ENCODE results near the gene SEC23A. TPM values are rescaled to one million over a fixed set of nuclear protein-coding genes. Genes with fewer than 3 reads are reported as not detected.
"Not testable (repeated sequence)": the region's sequence is repeated elsewhere in the genome, so short reads cannot be mapped to it uniquely, and the experiment has no call there.

The SEC23A gene
- total and polyA plus RNA-seq, 2 of the 8 experiments (the other 6 are each of a cell fraction or from before 2014, with no cell fraction given): 30.9 to 58.2 TPM

GRCh38 chr14:39017096-39018016 lies 85.7 kb downstream of the SEC23A start:
- H4K20me1 ChIP-seq (replicated peaks in 1 of 2; ENCODE audit: control insufficient read depth in 1 of 2, insufficient read depth in 2 of 2, low read length in 2 of 2); H3K4me1 ChIP-seq (replicated peaks in 1 of 4; ENCODE audit: control insufficient read depth in 3 of 4, insufficient read depth in 4 of 4, low read length in 3 of 4); H3K79me2 ChIP-seq (ENCODE audit: control insufficient read depth in 1 of 2, insufficient read depth in 2 of 2, low read length in 2 of 2); H2BK120ac ChIP-seq (replicated peaks; ENCODE audit: low read depth, low read length); H3K14ac ChIP-seq (ENCODE audit: insufficient read length); H3K27me3 ChIP-seq (replicated peaks in 1 of 4; ENCODE audit: control insufficient read depth in 3 of 4, extremely low read depth in 1 of 4, insufficient read depth in 3 of 4, low read length in 3 of 4); FAIRE-seq; H3K23me2 ChIP-seq (ENCODE audit: low read depth, low read length); H3K56ac ChIP-seq (replicated peaks; ENCODE audit: insufficient read length, low read depth, low read length); H2AK5ac ChIP-seq (ENCODE audit: low read depth, low read length); H2BK15ac ChIP-seq (ENCODE audit: low read length); H4K5ac ChIP-seq (ENCODE audit: insufficient read length, low read depth, low read length); H3K36me3 ChIP-seq (ENCODE audit: control insufficient read depth in 2 of 4, insufficient read depth in 4 of 4, low read length in 3 of 4); H3K4ac ChIP-seq (replicated peaks; ENCODE audit: insufficient read length, low read depth, low read length); H3K23ac ChIP-seq (ENCODE audit: insufficient read length); H2BK12ac ChIP-seq (ENCODE audit: low read depth, low read length); H3K27ac ChIP-seq (ENCODE audit: low read depth, low read length); H3K79me1 ChIP-seq (ENCODE audit: low read depth, low read length); H3K9me3 ChIP-seq (ENCODE audit: insufficient read depth in 2 of 2, low read depth in 1 of 2, low read length in 1 of 2); H4K91ac ChIP-seq (replicated peaks; ENCODE audit: insufficient read length, low read length); H2BK20ac ChIP-seq (ENCODE audit: low read length): not testable (repeated sequence)
- POLR2A ChIA-PET (ENCODE audit: partially characterized antibody): interaction anchor here (0.7 to 1.4 kb wide), 4 partner anchors 62 to 415 kb away, joined by 3 read pairs; partner anchors contain the start of gene TRAPPC6B
- Histone ChIP-seq H4K8ac (ENCODE audit: extremely low read depth, insufficient read depth, low read length) (peak overlapping the region; percentile 85; the same call in 1 of the 2 replicates), H2BK5ac (ENCODE audit: low read depth, low read length) (peak overlapping the region; percentile 52; the same call in 1 of the 2 replicates), H2AFZ (ENCODE audit: low read length) (peak overlapping the region; percentile 76), H3K4me3 (ENCODE audit: extremely low read depth in 1 of 4, insufficient read depth in 2 of 4, low read depth in 3 of 4, low read length in 4 of 4) (peak overlapping the region; percentile 50 to 65 (median 56)), H3K4me2 (ENCODE audit: insufficient read depth in 1 of 2, low read depth in 2 of 2, low read length in 2 of 2) (peak overlapping the region; percentile 34 to 61), H3K9ac (replicated peaks in 1 of 4; ENCODE audit: extremely low read depth in 1 of 4, low read depth in 3 of 4, low read length in 3 of 4) (peak overlapping the region in 3 of 4 experiments; percentile 22 to 51 (median 29); a peak in 5 of 7 replicates), H3K18ac (ENCODE audit: extremely low read depth, low read length) (peak overlapping the region; percentile 51; the same call in 1 of the 2 replicates)
- CTCF ChIA-PET (ENCODE audit: partially characterized antibody): interaction anchor here (0.7 to 3.9 kb wide), 20 partner anchors 10 to 809 kb away, joined by 3 to 49 read pairs (median 4); partner anchors contain the start of gene SSTR1
- TF ChIP-seq RBBP5 (IDR thresholded peaks at IDR 0.05; ENCODE audit: borderline replicate concordance, low read depth, low read length) (0 out of 2 replicates have a peak, but pooled peaks have one; percentile 64), YY1 (IDR thresholded peaks at IDR 0.05; ENCODE audit: low read depth, low read length) (peak; percentile 35), PHF8 (conservative IDR thresholded peaks at IDR 0.05; ENCODE audit: low read depth, low read length) (0 out of 2 replicates have a peak, but pooled peaks have one; percentile 36), ASH2L (IDR thresholded peaks at IDR 0.05; ENCODE audit: low read length) (peak; percentile 62), SIN3A (conservative IDR thresholded peaks at IDR 0.05 in 1 of 2, IDR thresholded peaks at IDR 0.05 in 1 of 2; ENCODE audit: low read depth in 1 of 2, low read length in 2 of 2) (0 out of 4 replicates have a peak, but pooled peaks of 1 of the 2 experiments have one; percentile 29)
- 36% methylated on average over 33 of the region's 33 CpGs; no CpG with 5 or more reads in 1 of the 2 experiments for WGBS, 2 experiments (ENCODE audit: extremely low coverage in 1 of 2, insufficient coverage in 1 of 2, insufficient read length in 1 of 2, insufficient replicate concordance in 2 of 2, low coverage in 1 of 2, low lambda C conversion rate in 2 of 2, missing lambda C conversion rate in 1 of 2)
- DNase-seq (ENCODE audit: low read depth in 1 of 2, low spot score in 2 of 2): peak in 1 of 2 experiments; percentile 72

Measured in H1 (cell line).